T follicular helper cell (primary cell): ENCODE data around the gene C9orf153.
"Not testable (repeated sequence)": the region's sequence is repeated elsewhere in the genome, so short reads cannot be mapped to it uniquely, and the experiment has no call there.

Source experiments
- DNase-seq: peaks from one replicate; pipeline ENCODE4 v3.0.0-alpha.2; 2020; ENCODE audit warnings: low read depth

C9orf153 gene

DNA sequence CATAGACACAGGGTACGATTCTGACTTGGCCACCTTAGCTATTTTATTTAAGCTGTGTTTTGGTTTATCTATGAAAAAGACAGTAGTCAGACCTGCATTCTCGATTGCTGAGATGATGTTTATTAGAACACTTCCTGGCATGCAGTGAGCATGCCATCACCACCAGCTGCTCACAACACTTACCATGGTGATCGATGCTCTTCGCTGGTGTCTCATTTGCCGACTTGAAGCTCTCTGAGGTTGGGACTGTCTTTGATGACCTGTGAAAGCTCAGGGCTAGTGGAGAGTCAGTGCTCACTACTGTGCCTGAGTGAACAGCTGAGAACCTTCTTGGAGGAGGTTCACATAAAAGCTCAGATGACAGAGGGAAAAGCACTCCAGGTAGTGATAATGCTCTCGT is 4.4 kb upstream of the C9orf153 start:
- no peak for DNase-seq

GRCh38 chr9:86262492-86262891 is 3.0 kb upstream of the C9orf153 start:
- no peak for DNase-seq

- no peak for DNase-seq
Measured at GRCh38 chr9:86257391-86257790, 2.1 kb downstream of the C9orf153 start.

DNA sequence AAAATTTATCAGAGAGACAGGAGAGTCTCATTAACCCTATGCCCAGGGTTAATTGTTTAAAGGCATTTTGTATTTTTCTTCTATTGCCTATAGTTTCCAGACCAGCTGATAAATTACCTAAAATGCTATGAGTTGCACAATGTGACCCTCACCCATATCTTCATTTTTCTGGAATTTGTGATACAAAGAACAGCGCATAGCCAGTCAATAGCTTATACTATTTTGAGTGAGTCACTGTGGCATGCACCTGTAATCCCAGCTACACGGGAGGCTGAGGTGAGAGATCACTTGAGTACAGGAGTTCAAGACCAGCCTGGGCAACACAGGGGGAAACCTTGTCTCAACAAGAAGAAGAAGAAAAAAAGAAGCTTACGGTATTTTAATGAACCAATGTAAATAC is 2.8 kb downstream of the C9orf153 start:
- no peak for DNase-seq

DNA sequence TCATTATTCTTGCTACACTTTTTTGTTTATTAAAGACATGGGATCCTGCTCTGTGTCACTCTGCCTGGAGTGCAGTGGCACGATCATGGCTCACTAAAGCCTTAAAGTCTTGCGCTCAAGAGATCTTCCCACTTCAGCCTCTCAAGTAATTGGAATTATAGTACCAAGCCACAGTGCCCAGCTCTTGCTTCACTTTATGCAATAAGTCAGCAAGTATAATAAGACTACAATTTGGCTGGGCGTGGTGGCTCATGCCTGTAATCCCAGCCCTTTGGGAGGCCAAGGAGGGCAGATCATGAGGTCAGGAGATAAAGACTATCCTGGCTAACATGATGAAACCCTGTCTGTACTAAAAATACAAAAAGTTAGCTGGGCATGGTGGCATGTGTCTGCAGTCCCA is 5.9 kb downstream of the C9orf153 start:
- no peak for DNase-seq

DNA sequence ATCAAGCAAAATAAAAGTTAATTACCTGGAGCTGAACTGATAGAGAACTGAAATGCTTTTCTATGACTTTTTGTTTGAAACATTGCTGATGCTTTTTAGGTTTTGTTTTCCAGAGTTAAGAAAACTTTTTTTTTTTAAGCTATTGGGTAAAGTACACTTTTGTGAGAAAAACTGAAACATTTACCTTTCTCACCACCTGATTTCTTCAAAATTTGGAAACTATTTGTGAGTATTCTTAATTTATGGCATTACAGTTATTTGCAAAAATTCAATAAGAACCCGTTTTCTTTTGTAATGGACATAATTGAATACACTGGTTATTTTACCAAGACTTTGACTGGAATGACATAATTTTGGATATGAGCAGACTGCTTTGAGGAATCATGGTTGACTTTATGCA is 6.6 kb downstream of the C9orf153 start:
- no peak for DNase-seq

- no peak for DNase-seq
Measured at GRCh38 chr9:86250123-86250522, 9.3 kb downstream of the C9orf153 start.

DNA sequence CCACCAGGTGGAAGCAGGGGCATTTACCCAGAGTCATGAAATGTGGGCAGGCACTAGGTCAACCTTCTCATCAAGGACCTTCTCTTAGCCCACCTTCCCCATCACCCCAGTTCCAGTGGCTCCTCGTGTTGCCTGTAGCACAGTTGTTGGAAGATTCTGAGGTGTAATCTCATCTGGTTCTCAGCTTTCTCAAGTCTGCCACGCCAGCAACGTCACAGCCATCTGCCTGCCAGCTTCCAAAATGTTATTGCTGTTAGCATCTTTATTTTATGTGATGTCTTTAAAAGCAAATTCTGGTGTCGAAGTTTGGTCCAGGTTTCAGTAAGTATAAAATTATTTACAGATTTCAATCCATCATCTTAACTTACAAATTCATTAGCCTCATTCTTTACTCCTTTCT is 10.7 kb downstream of the C9orf153 start:
- DNase-seq = no peak

DNA sequence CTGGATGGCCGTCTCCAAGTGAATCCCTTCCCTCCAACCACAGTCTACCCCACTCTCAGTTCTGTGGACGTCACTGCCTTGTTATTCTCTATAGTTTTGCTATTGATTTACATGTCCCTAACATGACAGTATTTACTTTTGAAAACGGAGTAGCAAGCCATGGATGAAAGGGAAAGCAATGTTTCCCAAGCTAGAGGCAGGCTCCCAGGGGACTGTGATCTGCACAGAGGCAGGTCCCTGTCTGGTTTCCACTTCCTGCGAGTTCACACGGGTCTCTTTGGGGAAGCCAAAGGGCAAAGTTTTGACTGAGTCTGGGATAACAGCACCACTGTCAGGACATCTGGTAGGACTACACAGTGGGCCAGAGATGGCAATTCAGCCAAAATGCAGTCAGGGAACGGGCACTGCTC is 12.7 kb downstream of the C9orf153 start:
- DNase-seq = no peak

DNA sequence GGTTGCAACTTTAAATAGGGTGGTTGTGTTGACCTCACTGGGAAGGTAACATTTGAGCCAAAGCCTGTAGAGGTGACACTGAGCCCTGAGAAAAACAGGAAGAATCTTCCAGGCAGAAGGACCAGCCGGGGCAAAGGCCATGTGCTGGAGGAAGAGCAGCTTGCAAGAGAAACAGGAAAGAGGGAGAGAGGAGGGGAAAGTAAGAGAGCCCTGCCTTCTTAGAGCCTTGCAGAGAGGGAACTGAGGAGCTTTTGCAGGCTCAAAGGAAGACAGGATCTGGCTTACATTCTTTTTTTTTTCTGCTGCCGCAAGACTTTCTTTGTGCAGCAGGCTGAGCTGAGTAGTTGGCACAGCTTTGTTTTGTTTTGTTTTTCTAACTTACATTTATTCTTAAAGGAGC is 17.4 kb downstream of the C9orf153 start:
- no peak for DNase-seq

- DNase-seq = no peak
Measured at GRCh38 chr9:86241216-86241615, 18.2 kb downstream of the C9orf153 start.

GRCh38 chr9:86238861-86239770 is 20.3 kb downstream of the C9orf153 start:
- DNase-seq = no peak

- no peak for DNase-seq
Measured at GRCh38 chr9:86230858-86231257, 28.6 kb downstream of the C9orf153 start.

DNA sequence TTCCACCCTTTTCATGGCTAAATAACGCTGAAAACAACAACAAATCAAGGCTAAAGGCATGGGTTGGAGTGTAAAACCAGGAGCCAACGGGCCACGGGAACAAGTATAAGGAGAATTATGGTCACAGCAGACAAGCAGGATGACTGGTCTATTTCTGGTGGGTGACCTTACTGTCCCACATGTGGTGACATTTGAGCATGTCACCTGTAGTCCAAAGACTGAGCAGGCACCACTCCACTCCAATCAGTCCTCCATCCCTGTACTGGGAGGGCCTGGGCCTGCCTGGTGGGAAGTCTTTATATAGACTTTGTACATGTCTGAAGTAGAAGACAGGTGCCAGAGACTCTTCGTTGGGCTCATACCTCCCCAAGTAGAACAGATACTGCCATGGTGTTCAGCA is 36.8 kb downstream of the C9orf153 start:
- no peak for DNase-seq

GRCh38 chr9:86219606-86220005 is 39.9 kb downstream of the C9orf153 start:
- no peak for DNase-seq

DNA sequence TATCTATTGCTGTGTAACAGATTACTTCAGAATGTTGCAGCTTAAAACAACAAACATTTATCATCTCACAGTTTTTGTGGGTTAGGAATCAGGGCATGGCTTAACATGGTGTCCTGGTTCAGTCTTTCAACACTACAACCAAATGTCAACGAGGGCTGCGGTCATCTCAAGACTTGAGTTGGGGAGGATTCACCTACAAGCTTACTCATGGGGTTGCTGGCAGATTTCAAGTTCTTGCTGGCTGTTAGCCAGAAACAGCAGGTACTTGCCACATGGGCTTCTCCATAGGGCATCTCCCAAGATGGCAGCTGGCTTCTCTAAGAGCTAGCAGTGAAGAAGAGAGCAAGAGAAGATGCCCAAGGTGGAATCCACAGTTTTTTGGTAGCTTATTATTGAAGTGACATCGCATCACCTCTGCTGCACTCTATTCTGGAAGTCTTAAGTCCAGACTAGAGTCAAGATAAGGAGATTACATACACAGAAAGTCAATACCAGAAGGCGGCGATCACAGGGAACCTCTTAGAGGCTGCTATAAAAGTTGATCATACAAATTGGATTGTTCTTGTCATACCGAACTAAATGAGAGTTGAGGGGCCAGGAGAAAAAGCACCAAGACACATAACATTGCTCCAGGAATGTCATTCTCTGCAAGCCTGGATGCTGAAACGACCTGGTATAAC is 42.2 kb downstream of the C9orf153 start:
- no peak for DNase-seq

DNA sequence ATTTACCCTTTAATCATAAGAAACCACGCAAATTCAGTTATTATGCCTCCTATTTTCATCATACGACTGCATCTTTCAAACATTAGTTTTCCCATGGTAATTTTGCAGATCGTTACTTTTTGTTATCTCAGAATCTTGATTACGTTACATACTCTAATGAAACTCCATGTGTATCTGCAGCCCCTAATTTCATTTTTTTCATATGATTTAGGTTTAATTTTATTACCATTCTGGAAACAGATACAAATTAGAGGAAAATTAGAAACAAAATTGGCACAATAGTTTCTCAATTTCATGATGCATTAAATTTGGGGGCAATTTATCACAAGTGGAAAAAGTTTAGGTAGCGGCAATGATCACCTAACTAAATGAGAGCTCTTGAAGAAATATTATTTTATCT is 52.3 kb downstream of the C9orf153 start:
- no peak for DNase-seq

- no peak for DNase-seq
Measured at GRCh38 chr9:86202338-86202882, 57.0 kb downstream of the C9orf153 start.

DNA sequence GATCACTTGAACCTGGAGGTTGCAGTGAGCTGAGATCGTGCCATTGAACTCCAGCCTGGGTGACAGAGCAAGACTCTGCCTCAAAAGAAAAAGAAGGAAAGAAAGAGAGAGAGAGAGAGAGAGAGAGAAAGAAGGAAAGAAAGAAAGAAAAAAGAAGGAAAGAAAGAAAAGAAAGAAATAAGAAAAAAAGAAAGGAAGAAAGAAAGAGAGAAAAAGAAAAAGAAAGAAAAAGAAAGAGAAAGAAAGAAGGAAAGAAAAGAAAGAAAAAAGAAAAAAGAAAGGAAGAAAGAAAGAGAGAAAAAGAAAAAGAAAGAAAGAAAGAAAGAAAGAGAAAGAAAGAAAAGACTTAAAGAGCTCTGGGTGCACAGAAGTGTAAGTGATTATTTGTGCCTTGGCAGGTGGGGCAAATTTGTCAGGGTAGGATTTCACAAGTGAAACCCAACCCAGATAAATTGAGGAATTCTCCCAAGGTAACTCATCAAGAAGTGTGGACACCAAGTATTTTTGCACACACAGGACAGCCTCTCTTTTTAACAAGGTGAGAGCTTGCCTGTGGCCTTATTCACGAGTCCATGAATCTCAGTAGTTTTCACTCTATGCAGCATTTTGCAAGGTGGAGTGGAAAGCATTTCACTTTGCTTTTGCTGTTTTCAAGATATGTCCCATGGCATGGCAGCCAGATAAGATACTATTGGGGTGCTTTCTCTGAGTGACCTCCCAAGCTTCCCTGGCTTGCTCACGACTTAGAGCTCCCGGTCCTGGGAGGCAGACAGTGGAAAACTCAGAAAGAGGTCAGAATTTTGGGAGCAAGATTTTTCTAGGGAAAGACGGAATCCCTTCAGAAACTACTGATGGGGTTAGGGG is 57.8 kb downstream of the C9orf153 start:
- DNase-seq = no peak

- DNase-seq = no peak
Measured at GRCh38 chr9:86200599-86201162, 58.8 kb downstream of the C9orf153 start.

DNA sequence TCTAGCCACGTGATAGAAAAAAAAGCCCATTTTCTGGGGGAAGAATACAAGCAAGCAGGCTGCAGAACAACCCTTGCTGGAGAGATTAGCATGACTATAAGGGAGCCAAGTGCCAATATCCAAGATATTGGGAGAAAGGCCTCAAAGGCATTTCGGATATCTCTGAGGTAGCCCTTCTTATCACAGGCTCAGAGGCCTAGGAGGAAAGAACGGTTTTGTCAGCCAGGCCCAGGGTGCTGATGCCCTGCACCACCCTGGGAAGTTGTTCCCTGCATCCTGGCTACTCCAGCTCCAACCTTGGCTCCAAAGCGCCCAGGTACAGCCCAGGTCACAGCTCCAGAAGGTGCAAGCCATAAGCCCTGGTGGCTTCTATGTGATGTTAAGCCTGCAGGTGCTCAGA is 66.4 kb downstream of the C9orf153 start:
- no peak for DNase-seq

- DNase-seq = not testable (repeated sequence)
Measured at GRCh38 chr9:86190700-86191099, 68.8 kb downstream of the C9orf153 start.
